Lower lobe of right lung (tissue), 2 donors: ENCODE measurements around the gene ST6GAL2. TPM values are rescaled to one million over a fixed set of nuclear protein-coding genes. Genes with fewer than 3 reads are reported as not detected.

ENCODE experiments used
- ATAC-seq, 2 donors: fragments of 200-7000 bp; cut with Tn5 transposase; one replicate each; pipeline ENCODE4 v1.9.1; 2020 to 2022; ENCODE audit warnings: mild to moderate bottlenecking in 2 of 2, moderate library complexity in 2 of 2
- DNase-seq: peaks from one replicate; pipeline ENCODE4 v3.0.0-alpha.2; 2020
- H3K27ac ChIP-seq: fragments of 200-600 bp; one replicate; pipeline ENCODE4 v1.8.0; 2022
- H3K27me3 ChIP-seq: fragments of 200-600 bp; one replicate; pipeline ENCODE4 v1.8.0; 2022; ENCODE audit warnings: low read depth
- H3K36me3 ChIP-seq: fragments of 200-600 bp; one replicate; pipeline ENCODE4 v1.8.0; 2022; ENCODE audit warnings: mild to moderate bottlenecking
- H3K4me1 ChIP-seq: fragments of 200-600 bp; one replicate; pipeline ENCODE4 v1.8.0; 2022
- H3K4me3 ChIP-seq: fragments of 200-600 bp; one replicate; pipeline ENCODE4 v1.8.0; 2022; ENCODE audit warnings: mild to moderate bottlenecking
- H3K9me3 ChIP-seq: fragments of 200-600 bp; one replicate; pipeline ENCODE4 v1.8.0; 2022
- intact Hi-C: fragments of 100-400 bp; cut with DNase I; formaldehyde crosslinking; loops from one replicate; pipeline ENCODE4 v1.11.0; 2022
- total RNA-seq: library from RNA; stranded (reverse); fragmentation: NEBNext Ultra II Directional; extraction: Animal tissue kit (Norgen Biotek cat#: 25700); gene quantifications from one replicate; pipeline ENCODE4 v1.2.1, GENCODE V29; 2021
- TF ChIP-seq, protein P1 (sequence below): fragments of 200-600 bp; IDR thresholded peaks from one replicate; pipeline ENCODE4 v1.8.0; 2022; ENCODE audit warnings: antibody characterized with exemption, mild to moderate bottlenecking
- donor health status: DM: no; HTN: yes; CAD: no; lungs with severe emphysema.

Gene ST6GAL2
- total RNA-seq, 1 donor from 2014 or later: 0.92 TPM

DNA sequence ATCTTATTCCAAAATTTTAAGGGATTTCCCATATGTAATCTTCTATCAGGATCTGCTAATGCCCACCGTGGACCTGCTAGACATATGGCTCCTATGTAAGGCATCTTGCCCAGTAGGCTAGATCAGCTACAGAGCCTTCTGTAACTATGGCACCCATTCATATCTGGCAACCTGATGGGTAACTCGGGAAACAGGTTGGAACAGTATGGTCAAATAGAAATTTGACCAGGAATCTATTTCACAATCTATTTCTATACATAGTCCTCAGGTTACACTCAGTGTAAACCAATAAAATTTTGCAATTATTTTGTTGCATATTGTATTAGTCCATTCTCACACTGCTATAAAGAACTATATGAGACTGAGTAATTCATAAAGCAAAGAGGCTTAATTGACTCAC lies 93.3 kb downstream of the ST6GAL2 start:
- Histone ChIP-seq H3K9me3 (no peaks in the 10 kb centered on the region), H3K4me1 (no peaks in the 10 kb centered on the region), H3K27me3 (no peaks in the 10 kb centered on the region), H3K27ac (no peak overlapping the region), H3K4me3 (no peak overlapping the region), H3K36me3 (no peaks in the 10 kb centered on the region)
- TF ChIP-seq, protein P1, sequence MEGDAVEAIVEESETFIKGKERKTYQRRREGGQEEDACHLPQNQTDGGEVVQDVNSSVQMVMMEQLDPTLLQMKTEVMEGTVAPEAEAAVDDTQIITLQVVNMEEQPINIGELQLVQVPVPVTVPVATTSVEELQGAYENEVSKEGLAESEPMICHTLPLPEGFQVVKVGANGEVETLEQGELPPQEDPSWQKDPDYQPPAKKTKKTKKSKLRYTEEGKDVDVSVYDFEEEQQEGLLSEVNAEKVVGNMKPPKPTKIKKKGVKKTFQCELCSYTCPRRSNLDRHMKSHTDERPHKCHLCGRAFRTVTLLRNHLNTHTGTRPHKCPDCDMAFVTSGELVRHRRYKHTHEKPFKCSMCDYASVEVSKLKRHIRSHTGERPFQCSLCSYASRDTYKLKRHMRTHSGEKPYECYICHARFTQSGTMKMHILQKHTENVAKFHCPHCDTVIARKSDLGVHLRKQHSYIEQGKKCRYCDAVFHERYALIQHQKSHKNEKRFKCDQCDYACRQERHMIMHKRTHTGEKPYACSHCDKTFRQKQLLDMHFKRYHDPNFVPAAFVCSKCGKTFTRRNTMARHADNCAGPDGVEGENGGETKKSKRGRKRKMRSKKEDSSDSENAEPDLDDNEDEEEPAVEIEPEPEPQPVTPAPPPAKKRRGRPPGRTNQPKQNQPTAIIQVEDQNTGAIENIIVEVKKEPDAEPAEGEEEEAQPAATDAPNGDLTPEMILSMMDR: no peak
- intact Hi-C loops: no loop called here
- ATAC-seq (no peak), DNase-seq (no peak)

DNA sequence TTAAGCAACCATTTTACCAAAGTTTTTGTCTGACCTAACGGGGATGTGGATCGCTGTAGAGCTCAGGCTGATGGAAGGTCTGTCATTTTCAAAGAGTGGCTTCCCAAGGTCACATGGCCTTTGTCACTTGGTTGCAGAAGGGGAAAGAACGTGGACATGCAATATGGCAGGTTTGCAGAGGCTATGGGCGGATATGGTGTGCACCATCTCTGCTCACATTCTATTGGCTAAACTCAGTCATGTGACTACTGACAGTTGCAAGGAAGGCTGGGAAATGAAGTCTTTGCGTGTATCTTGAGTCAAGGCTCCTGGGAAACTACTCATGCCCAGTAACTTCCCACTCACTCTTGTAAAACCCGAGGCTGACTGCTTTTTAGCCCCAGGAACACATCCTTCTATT lies 96.8 kb downstream of the ST6GAL2 start:
- no peaks in the 10 kb centered on the region for H3K9me3 ChIP-seq

DNA sequence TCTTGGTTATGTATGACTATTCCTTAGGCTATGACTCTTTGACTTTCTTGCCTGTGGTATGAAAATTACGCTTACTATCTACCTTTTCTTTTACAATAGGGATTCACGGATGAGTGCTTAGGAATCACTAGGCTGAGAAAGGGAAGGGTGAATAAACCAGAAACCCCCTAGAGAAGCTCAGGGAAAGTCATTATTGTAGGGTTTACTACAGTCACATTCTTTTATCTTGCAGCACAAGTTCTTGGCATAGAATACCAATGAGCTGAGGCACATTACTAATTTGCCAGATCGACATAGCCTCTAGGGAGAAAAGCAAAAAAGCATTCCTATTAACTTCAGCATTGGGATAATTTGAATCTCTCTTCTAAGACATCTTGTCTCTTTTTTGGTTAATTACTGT lies 103.3 kb downstream of the ST6GAL2 start:
- ATAC-seq (no peak), DNase-seq (no peak)
- no peaks in the 10 kb centered on the region for H3K27me3 ChIP-seq
- no peaks in the 10 kb centered on the region for H3K36me3 ChIP-seq
- H3K4me3 ChIP-seq: no peak overlapping the region
- H3K4me1 ChIP-seq: no peaks in the 10 kb centered on the region
- TF ChIP-seq, protein P1: no peak
- H3K9me3 ChIP-seq: no peaks in the 10 kb centered on the region
- intact Hi-C loops: no loop called here
- H3K27ac ChIP-seq: no peak overlapping the region

More for the DNA sequence above, 96.8 kb downstream of the ST6GAL2 start:
- TF ChIP-seq, protein P1: no peak
- H3K4me1 ChIP-seq: no peaks in the 10 kb centered on the region
- no peak for DNase-seq
- H3K36me3 ChIP-seq: no peaks in the 10 kb centered on the region
- H3K27ac ChIP-seq: no peak overlapping the region
- intact Hi-C loops: no loop called here
- H3K27me3 ChIP-seq: no peaks in the 10 kb centered on the region
- ATAC-seq: no peak
- H3K4me3 ChIP-seq: no peak overlapping the region

DNA sequence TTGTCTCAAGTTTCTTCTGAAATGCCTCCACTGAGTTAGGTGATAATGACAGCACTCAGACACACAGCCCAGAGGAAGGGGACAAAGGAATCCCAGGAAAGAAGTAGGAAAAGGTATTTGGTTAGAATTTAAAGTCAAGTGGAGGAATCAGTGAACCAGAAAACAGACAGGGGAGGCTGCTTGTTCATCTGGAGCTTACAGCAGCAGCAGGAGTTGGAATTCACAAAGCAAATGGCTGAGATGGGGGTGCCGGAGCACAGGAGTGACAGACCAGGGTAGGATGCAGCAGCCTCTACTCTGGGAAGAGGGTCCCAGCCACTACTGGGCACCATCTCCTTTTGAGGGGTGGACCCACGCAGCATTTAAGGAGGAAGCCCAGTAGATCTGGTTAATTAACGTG lies 104.8 kb downstream of the ST6GAL2 start:
- H3K27ac ChIP-seq: no peak overlapping the region

DNA sequence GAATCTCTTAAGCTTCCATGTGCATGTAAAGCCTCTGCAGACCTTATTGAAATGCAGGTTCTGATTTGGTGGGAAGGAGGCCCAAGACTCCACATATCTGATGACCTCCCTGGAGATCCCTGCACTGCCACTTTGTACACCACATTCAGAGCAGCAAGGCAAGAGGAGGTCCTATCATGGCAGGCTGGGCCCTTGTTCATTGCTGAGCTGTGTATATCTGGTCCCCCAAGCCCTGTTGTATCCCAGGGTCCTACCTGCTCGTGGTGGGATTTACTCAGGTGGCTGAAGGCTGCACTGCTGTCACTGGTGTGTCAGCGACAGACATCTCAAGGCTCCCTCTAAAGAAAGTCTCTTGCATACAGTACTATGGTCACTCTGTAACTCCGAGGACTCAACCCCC lies 114.2 kb downstream of the ST6GAL2 start:
- Histone ChIP-seq H3K36me3 (no peaks in the 10 kb centered on the region), H3K9me3 (no peaks in the 10 kb centered on the region), H3K27me3 (no peaks in the 10 kb centered on the region), H3K4me3 (no peak overlapping the region), H3K4me1 (no peaks in the 10 kb centered on the region), H3K27ac (no peak overlapping the region)
- ATAC-seq (no peak), DNase-seq (no peak)
- intact Hi-C loops: no loop called here
- TF ChIP-seq, protein P1: no peak

More for the DNA sequence above, 104.8 kb downstream of the ST6GAL2 start:
- no peaks in the 10 kb centered on the region for H3K4me1 ChIP-seq
- DNase-seq: no peak
- H3K27me3 ChIP-seq: no peaks in the 10 kb centered on the region
- no peak overlapping the region for H3K4me3 ChIP-seq
- TF ChIP-seq, protein P1: no peak
- H3K9me3 ChIP-seq: no peaks in the 10 kb centered on the region
- no peaks in the 10 kb centered on the region for H3K36me3 ChIP-seq
- intact Hi-C loops: no loop called here
- no peak for ATAC-seq

DNA sequence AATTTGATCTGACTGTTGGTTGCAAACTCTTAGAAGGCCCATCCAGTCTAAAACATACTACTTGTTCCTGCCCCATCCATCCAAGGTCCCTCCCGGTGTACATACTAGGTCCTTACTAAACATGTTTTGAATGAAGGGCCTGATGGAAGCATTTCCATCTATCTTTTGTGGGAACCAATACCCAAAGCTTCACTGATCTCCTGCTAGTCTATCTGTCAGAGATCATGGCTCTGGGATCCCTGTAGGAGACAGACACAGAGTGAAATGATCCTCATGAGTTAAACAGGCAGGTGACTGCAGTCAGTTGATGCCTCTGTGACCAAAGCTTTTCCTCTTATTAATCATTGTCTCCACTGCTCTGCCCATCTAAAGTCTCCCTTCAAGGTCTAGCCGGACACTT lies 115.0 kb downstream of the ST6GAL2 start:
- Histone ChIP-seq H3K36me3 (no peaks in the 10 kb centered on the region), H3K27me3 (no peaks in the 10 kb centered on the region), H3K9me3 (no peaks in the 10 kb centered on the region), H3K4me3 (no peak overlapping the region), H3K4me1 (no peaks in the 10 kb centered on the region), H3K27ac (no peak overlapping the region)
- no peak for ATAC-seq
- TF ChIP-seq, protein P1: no peak
- intact Hi-C loops: no loop called here
- DNase-seq: no peak
